Ishikawa (cell line): Measurements from ENCODE around the gene FCHSD2.

Experiments used
- CEBPB ChIP-seq: IDR thresholded peaks from 2 replicates; pipeline ENCODE4 v1.6.1; 2012
- CREB1 ChIP-seq: IDR thresholded peaks from 2 replicates; pipeline ENCODE4 v1.6.1; 2012; ENCODE audit warnings: low read depth
- EGR1 ChIP-seq: IDR thresholded peaks from 2 replicates; pipeline ENCODE4 v1.6.1; 2012
- EP300 ChIP-seq: IDR thresholded peaks from 2 replicates; pipeline ENCODE4 v1.6.1; 2012; ENCODE audit warnings: borderline replicate concordance
- FOXM1 ChIP-seq: IDR thresholded peaks from 2 replicates; pipeline ENCODE4 v1.6.1; 2012; ENCODE audit warnings: low read depth, borderline replicate concordance
- MAX ChIP-seq: IDR thresholded peaks from 2 replicates; pipeline ENCODE4 v1.6.1; 2012
- NFIC ChIP-seq: IDR thresholded peaks from 2 replicates; pipeline ENCODE4 v1.6.1; 2012
- RAD21 ChIP-seq: IDR thresholded peaks from 2 replicates; pipeline ENCODE4 v1.6.1; 2012; ENCODE audit warnings: low read depth
- TAF1 ChIP-seq: IDR thresholded peaks from 2 replicates; pipeline ENCODE4 v1.6.1; 2012; ENCODE audit warnings: low read depth, mild to moderate bottlenecking
- TCF12 ChIP-seq: IDR thresholded peaks from 2 replicates; pipeline ENCODE4 v1.6.1; 2012; ENCODE audit warnings: low read depth
- TEAD4 ChIP-seq: IDR thresholded peaks from 2 replicates; pipeline ENCODE4 v1.6.1; 2012
- YY1 ChIP-seq: IDR thresholded peaks from 2 replicates; pipeline ENCODE4 v1.6.1; 2012; ENCODE audit warnings: low read depth
- ZBTB7A ChIP-seq: IDR thresholded peaks from 2 replicates; pipeline ENCODE4 v1.6.1; 2012; ENCODE audit warnings: low read depth
- TF ChIP-seq, protein P1 (sequence below): IDR thresholded peaks from 2 replicates; pipeline ENCODE4 v1.6.1; 2012; ENCODE audit warnings: low read depth, mild to moderate bottlenecking
- TF ChIP-seq, protein P2 (sequence below): IDR thresholded peaks from 2 replicates; pipeline ENCODE4 v1.6.1; 2012

FCHSD2 gene

GRCh38 chr11:73141309-73142127 is 600 bp downstream of the FCHSD2 start:
- TF ChIP-seq, protein P1, sequence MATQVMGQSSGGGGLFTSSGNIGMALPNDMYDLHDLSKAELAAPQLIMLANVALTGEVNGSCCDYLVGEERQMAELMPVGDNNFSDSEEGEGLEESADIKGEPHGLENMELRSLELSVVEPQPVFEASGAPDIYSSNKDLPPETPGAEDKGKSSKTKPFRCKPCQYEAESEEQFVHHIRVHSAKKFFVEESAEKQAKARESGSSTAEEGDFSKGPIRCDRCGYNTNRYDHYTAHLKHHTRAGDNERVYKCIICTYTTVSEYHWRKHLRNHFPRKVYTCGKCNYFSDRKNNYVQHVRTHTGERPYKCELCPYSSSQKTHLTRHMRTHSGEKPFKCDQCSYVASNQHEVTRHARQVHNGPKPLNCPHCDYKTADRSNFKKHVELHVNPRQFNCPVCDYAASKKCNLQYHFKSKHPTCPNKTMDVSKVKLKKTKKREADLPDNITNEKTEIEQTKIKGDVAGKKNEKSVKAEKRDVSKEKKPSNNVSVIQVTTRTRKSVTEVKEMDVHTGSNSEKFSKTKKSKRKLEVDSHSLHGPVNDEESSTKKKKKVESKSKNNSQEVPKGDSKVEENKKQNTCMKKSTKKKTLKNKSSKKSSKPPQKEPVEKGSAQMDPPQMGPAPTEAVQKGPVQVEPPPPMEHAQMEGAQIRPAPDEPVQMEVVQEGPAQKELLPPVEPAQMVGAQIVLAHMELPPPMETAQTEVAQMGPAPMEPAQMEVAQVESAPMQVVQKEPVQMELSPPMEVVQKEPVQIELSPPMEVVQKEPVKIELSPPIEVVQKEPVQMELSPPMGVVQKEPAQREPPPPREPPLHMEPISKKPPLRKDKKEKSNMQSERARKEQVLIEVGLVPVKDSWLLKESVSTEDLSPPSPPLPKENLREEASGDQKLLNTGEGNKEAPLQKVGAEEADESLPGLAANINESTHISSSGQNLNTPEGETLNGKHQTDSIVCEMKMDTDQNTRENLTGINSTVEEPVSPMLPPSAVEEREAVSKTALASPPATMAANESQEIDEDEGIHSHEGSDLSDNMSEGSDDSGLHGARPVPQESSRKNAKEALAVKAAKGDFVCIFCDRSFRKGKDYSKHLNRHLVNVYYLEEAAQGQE, result no peak
- no peak for TF ChIP-seq FOXM1
- no peak for TF ChIP-seq EGR1
- no peak for TF ChIP-seq NFIC
- TF ChIP-seq YY1, result no peak
- TF ChIP-seq TCF12, result 0 out of 2 replicates have a peak, but pooled peaks have one; percentile 44
- TF ChIP-seq TEAD4, result no peak
- TF ChIP-seq RAD21, result no peak
- TF ChIP-seq TAF1, result peak; percentile 43; the same call in 1 of the 2 replicates
- TF ChIP-seq CREB1, result no peak
- TF ChIP-seq, protein P2, sequence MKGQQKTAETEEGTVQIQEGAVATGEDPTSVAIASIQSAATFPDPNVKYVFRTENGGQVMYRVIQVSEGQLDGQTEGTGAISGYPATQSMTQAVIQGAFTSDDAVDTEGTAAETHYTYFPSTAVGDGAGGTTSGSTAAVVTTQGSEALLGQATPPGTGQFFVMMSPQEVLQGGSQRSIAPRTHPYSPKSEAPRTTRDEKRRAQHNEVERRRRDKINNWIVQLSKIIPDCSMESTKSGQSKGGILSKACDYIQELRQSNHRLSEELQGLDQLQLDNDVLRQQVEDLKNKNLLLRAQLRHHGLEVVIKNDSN, result no peak
- TF ChIP-seq CEBPB, result no peak
- peak; percentile 56 for TF ChIP-seq MAX
- no peak for TF ChIP-seq EP300
- TF ChIP-seq ZBTB7A, result peak; percentile 98

GRCh38 chr11:73141031-73141308 is 1.1 kb downstream of the FCHSD2 start:
- no peak for TF ChIP-seq EGR1
- TF ChIP-seq TAF1, result no peak

- TF ChIP-seq EGR1 (no peak), ZBTB7A (no peak), NFIC (no peak), TEAD4 (no peak), FOXM1 (no peak), RAD21 (no peak), CEBPB (no peak), TCF12 (no peak), TAF1 (no peak), CREB1 (no peak), EP300 (no peak), YY1 (no peak), MAX (no peak)
- TF ChIP-seq, protein P1, result no peak
- TF ChIP-seq, protein P2, result no peak
These were observed 1.7 kb downstream of the FCHSD2 start for GRCh38 chr11:73140213-73141030.

DNA sequence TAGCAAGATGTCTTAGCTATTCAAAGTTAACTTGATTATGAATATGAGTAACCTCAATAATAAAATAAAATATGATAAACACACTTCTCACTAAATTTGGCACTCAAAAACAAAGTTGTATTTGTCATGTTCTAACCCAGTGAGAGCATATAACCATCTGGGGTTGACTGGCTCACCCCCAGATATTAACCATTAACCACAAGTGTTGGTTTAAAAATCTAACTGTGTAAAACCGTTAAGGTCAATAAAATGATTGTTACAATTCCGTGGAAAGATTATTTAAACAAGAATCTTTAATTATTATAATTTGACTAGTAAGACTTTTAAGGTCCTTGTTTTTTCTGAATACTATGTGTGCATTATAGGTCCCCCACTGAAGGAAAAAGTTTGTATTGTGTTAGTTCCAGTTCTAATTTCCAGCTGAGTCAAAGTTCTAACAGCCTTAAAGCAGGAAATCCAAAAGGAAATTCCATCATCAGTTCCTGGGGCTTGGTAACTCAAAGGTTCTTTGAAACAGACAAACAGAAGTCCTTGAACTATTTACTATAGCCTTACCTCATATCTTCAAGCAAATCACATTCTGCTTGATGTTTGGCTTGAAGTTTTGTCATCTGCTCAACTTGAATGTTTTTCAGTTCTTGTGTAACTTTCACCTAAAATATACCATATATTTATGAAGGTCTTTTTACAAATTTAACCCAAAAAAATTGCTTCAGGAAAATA is 2.5 kb downstream of the FCHSD2 start:
- TF ChIP-seq FOXM1 (no peak), MAX (no peak), ZBTB7A (no peak), TEAD4 (no peak), CEBPB (no peak), RAD21 (no peak), CREB1 (no peak), YY1 (no peak), TAF1 (no peak), EP300 (no peak), NFIC (no peak), TCF12 (no peak), EGR1 (no peak)
- TF ChIP-seq, protein P2, result no peak
- TF ChIP-seq, protein P1, result no peak
